Measurements from ENCODE around the gene LCE1A. TPM values are rescaled to one million over a fixed set of nuclear protein-coding genes. Genes with fewer than 3 reads are reported as not detected.

Gene LCE1A
- polyA plus RNA-seq, 4 donors = not detected

- Histone ChIP-seq H3K36me3 (ENCODE audit: control insufficient read depth in 3 of 3, insufficient read depth in 2 of 3, low read depth in 1 of 3, low read length in 3 of 3) (no peaks in the 10 kb centered on the region), H3K27me3 (ENCODE audit: control insufficient read depth in 3 of 3, insufficient read depth in 3 of 3, low read length in 3 of 3) (peaks cover 0 to 2% (median 0%) of the 10 kb centered on the region in 3 donors), H3K9me3 (ENCODE audit: control insufficient read depth in 2 of 2, insufficient read depth in 1 of 2, low read depth in 1 of 2, low read length in 1 of 2) (no peaks in the 10 kb centered on the region), H3K27ac (ENCODE audit: low read depth in 1 of 3, low read length in 2 of 3) (no peak overlapping the region), H3K4me1 (ENCODE audit: control insufficient read depth in 3 of 3, insufficient read depth in 2 of 3, low read depth in 1 of 3, low read length in 2 of 3) (no peaks in the 10 kb centered on the region), H3K4me3 (ENCODE audit: low read depth in 1 of 3, low read length in 3 of 3) (no peak overlapping the region)
- no peak for FAIRE-seq
- DNase-seq = no peak
Observed at GRCh38 chr1:152873495-152873894, 46.2 kb downstream of the LCE1A start.

GRCh38 chr1:152876827-152877226, 49.6 kb downstream of the LCE1A start:
- no peak overlapping the region for H3K4me3 ChIP-seq (ENCODE audit: low read depth in 1 of 3, low read length in 3 of 3)
- WGBS, 3 donors = 41 to 71% (median 58%) methylated on average over 1 of the region's 1 CpG
- DNase-seq = no peak
- no peak overlapping the region for H3K27ac ChIP-seq (ENCODE audit: low read depth in 1 of 3, low read length in 2 of 3)
- H3K36me3 ChIP-seq (ENCODE audit: control insufficient read depth in 3 of 3, insufficient read depth in 2 of 3, low read depth in 1 of 3, low read length in 3 of 3) = no peaks in the 10 kb centered on the region
- no peaks in the 10 kb centered on the region for H3K27me3 ChIP-seq (ENCODE audit: control insufficient read depth in 3 of 3, insufficient read depth in 3 of 3, low read length in 3 of 3)
- FAIRE-seq = no peak
- H3K4me1 ChIP-seq (ENCODE audit: control insufficient read depth in 3 of 3, insufficient read depth in 2 of 3, low read depth in 1 of 3, low read length in 2 of 3) = no peaks in the 10 kb centered on the region
- H3K9me3 ChIP-seq (ENCODE audit: control insufficient read depth in 2 of 2, insufficient read depth in 1 of 2, low read depth in 1 of 2, low read length in 1 of 2) = no peaks in the 10 kb centered on the region

Other genes starting within 250 kb of the LCE1A start
- under 1 TPM in 1 of 4 donors, not detected in 3; 0.24 TPM for gene LCE3D, start 247.0 kb upstream of the LCE1A start, polyA plus RNA-seq
- gene LCE3C, start 227.2 kb upstream of the LCE1A start, polyA plus RNA-seq = not detected
- gene LCE3B, start 213.7 kb upstream of the LCE1A start, polyA plus RNA-seq = not detected
- gene LCE3A, start 204.4 kb upstream of the LCE1A start, polyA plus RNA-seq = not detected
- gene LCE2D, start 164.1 kb upstream of the LCE1A start, polyA plus RNA-seq = not detected
- not detected for gene LCE2C, start 152.2 kb upstream of the LCE1A start, polyA plus RNA-seq
- gene LCE2B, start 141.3 kb upstream of the LCE1A start, polyA plus RNA-seq = not detected
- 1 to 10 TPM in 1 of 4 donors, under 1 TPM in 1, not detected in 2; 0.16 to 6.8 TPM for gene LCE2A, start 129.1 kb upstream of the LCE1A start, polyA plus RNA-seq
- not detected for gene LCE4A, start 119.3 kb upstream of the LCE1A start, polyA plus RNA-seq
- gene KPRP, start 69.4 kb upstream of the LCE1A start, polyA plus RNA-seq = not detected
- gene LCE1F, start 52.3 kb upstream of the LCE1A start, polyA plus RNA-seq = not detected
- gene LCE1E, start 41.2 kb upstream of the LCE1A start, polyA plus RNA-seq = not detected
- gene LCE1D, start 30.8 kb upstream of the LCE1A start, polyA plus RNA-seq = not detected
- not detected for gene LCE1C, start 20.8 kb upstream of the LCE1A start, polyA plus RNA-seq
- not detected for gene LCE1B, start 15.5 kb upstream of the LCE1A start, polyA plus RNA-seq
- gene LCE6A, start 15.4 kb downstream of the LCE1A start, polyA plus RNA-seq = not detected
- gene LCE7A, start 32.5 kb downstream of the LCE1A start, polyA plus RNA-seq = not detected
- not detected for gene SMCP, start 50.8 kb downstream of the LCE1A start, polyA plus RNA-seq
- under 1 TPM in 2 of 4 donors, not detected in 2; 0.03 to 0.45 TPM for gene IVL, start 81.1 kb downstream of the LCE1A start, polyA plus RNA-seq
- not detected for gene SPRR5, start 119.7 kb downstream of the LCE1A start, polyA plus RNA-seq
- not detected for gene SPRR4, start 143.2 kb downstream of the LCE1A start, polyA plus RNA-seq
- gene SPRR1A, start 156.6 kb downstream of the LCE1A start, polyA plus RNA-seq = not detected
- gene SPRR3, start 174.3 kb downstream of the LCE1A start, polyA plus RNA-seq = 10 to 100 TPM in 2 of 4 donors, 1 to 10 TPM in 1, not detected in 1; 3.0 to 16.1 (median 10.3) TPM
- gene SPRR1B, start 203.7 kb downstream of the LCE1A start, polyA plus RNA-seq = 1 to 10 TPM in 2 of 4 donors, under 1 TPM in 1, not detected in 1; 0.27 to 3.2 (median 1.6) TPM
- gene SPRR2D, start 213.6 kb downstream of the LCE1A start, polyA plus RNA-seq = under 1 TPM in 1 of 4 donors, not detected in 3; 0.49 TPM
- 1 to 10 TPM in 2 of 4 donors, under 1 TPM in 1, not detected in 1; 0.67 to 2.2 (median 2.0) TPM for gene SPRR2A, start 230.0 kb downstream of the LCE1A start, polyA plus RNA-seq
- not detected for gene SPRR2B, start 244.1 kb downstream of the LCE1A start, polyA plus RNA-seq